ENCODE results near the gene FUOM. TPM values are rescaled to one million over a fixed set of nuclear protein-coding genes. Genes with fewer than 3 reads are reported as not detected.

FUOM gene
- total and polyA plus RNA-seq, 4 donors: 15.2 to 54.8 (median 24.9) TPM

- Histone ChIP-seq H3K4me1 (ENCODE audit: control insufficient read depth in 1 of 2, insufficient read depth in 2 of 2, low read length in 2 of 2) (no peaks in the 10 kb centered on the region), H3K27me3 (ENCODE audit: control insufficient read depth in 1 of 2, insufficient read depth in 2 of 2, low read length in 1 of 2) (no peaks in the 10 kb centered on the region), H3K27ac (ENCODE audit: low read depth in 1 of 2, low read length in 2 of 2) (no peak overlapping the region), H3K36me3 (ENCODE audit: control insufficient read depth in 1 of 2, insufficient read depth in 2 of 2, low read length in 1 of 2) (peaks cover 0 to 3% of the 10 kb centered on the region in 2 donors), H3K9me3 (ENCODE audit: control insufficient read depth, low read length) (no peaks in the 10 kb centered on the region), H3K4me3 (ENCODE audit: low read length in 2 of 2) (no peak overlapping the region)
- ATAC-seq (ENCODE audit: low FRiP score) (no peak), DNase-seq (peak in 1 of 2 donors; percentile 50)
- 89 to 90% methylated on average over 10 of the region's 10 CpGs for WGBS, 2 donors
- intact Hi-C loops (cut with DNase I): no loop called here
Observed at GRCh38 chr10:133400624-133401424, 43.0 kb upstream of the FUOM start.

GRCh38 chr10:133399123-133399601, 41.3 kb upstream of the FUOM start:
- ATAC-seq (ENCODE audit: low FRiP score): no peak
- Histone ChIP-seq H3K27ac (ENCODE audit: low read depth in 1 of 2, low read length in 2 of 2) (no peak overlapping the region), H3K27me3 (ENCODE audit: control insufficient read depth in 1 of 2, insufficient read depth in 2 of 2, low read length in 1 of 2) (no peaks in the 10 kb centered on the region), H3K9me3 (ENCODE audit: control insufficient read depth, low read length) (no peaks in the 10 kb centered on the region), H3K4me1 (ENCODE audit: control insufficient read depth in 1 of 2, insufficient read depth in 2 of 2, low read length in 2 of 2) (no peaks in the 10 kb centered on the region), H3K4me3 (ENCODE audit: low read length in 2 of 2) (no peak overlapping the region), H3K36me3 (ENCODE audit: control insufficient read depth in 1 of 2, insufficient read depth in 2 of 2, low read length in 1 of 2) (peaks cover 0 to 3% of the 10 kb centered on the region in 2 donors)
- intact Hi-C loops (cut with DNase I): no loop called here
- peak in 1 of 2 donors; percentile 63 for DNase-seq
- 95 to 97% methylated on average over 19 of the region's 19 CpGs for WGBS, 2 donors

GRCh38 chr10:133397938-133398337, 40.1 kb upstream of the FUOM start:
- H3K27me3 ChIP-seq (ENCODE audit: control insufficient read depth in 1 of 2, insufficient read depth in 2 of 2, low read length in 1 of 2): no peaks in the 10 kb centered on the region
- 95 to 97% methylated on average over 7 of the region's 7 CpGs for WGBS, 2 donors
- H3K27ac ChIP-seq (ENCODE audit: low read depth in 1 of 2, low read length in 2 of 2): no peak overlapping the region
- no peaks in the 10 kb centered on the region for H3K4me1 ChIP-seq (ENCODE audit: control insufficient read depth in 1 of 2, insufficient read depth in 2 of 2, low read length in 2 of 2)
- DNase-seq (peak in 1 of 2 donors; percentile 20), ATAC-seq (ENCODE audit: low FRiP score) (no peak)
- intact Hi-C loops (cut with DNase I): no loop called here
- no peaks in the 10 kb centered on the region for H3K9me3 ChIP-seq (ENCODE audit: control insufficient read depth, low read length)
- H3K4me3 ChIP-seq (ENCODE audit: low read length in 2 of 2): no peak overlapping the region
- peaks cover 0 to 1% of the 10 kb centered on the region in 2 donors for H3K36me3 ChIP-seq (ENCODE audit: control insufficient read depth in 1 of 2, insufficient read depth in 2 of 2, low read length in 1 of 2)

- intact Hi-C loops (cut with DNase I): no loop called here
- no peak for ATAC-seq (ENCODE audit: low FRiP score)
- Histone ChIP-seq H3K27ac (ENCODE audit: low read depth in 1 of 2, low read length in 2 of 2) (no peak overlapping the region), H3K4me1 (ENCODE audit: control insufficient read depth in 1 of 2, insufficient read depth in 2 of 2, low read length in 2 of 2) (no peaks in the 10 kb centered on the region), H3K36me3 (ENCODE audit: control insufficient read depth in 1 of 2, insufficient read depth in 2 of 2, low read length in 1 of 2) (no peaks in the 10 kb centered on the region), H3K9me3 (ENCODE audit: control insufficient read depth, low read length) (no peaks in the 10 kb centered on the region), H3K27me3 (ENCODE audit: control insufficient read depth in 1 of 2, insufficient read depth in 2 of 2, low read length in 1 of 2) (no peaks in the 10 kb centered on the region), H3K4me3 (ENCODE audit: low read length in 2 of 2) (no peak overlapping the region)
- DNase-seq: peak in 1 of 2 donors; percentile 68
- 91 to 92% methylated on average over 19 of the region's 19 CpGs for WGBS, 2 donors
Observed at GRCh38 chr10:133396035-133396624, 38.3 kb upstream of the FUOM start.

- Histone ChIP-seq H3K36me3 (ENCODE audit: control insufficient read depth in 1 of 2, insufficient read depth in 2 of 2, low read length in 1 of 2) (no peaks in the 10 kb centered on the region), H3K27ac (ENCODE audit: low read depth in 1 of 2, low read length in 2 of 2) (peak overlapping the region in 1 of 2 donors; percentile 6)
- intact Hi-C loops (cut with DNase I): no loop called here
Observed at GRCh38 chr10:133394801-133395221, 37.0 kb upstream of the FUOM start.

GRCh38 chr10:133394064-133394663, 36.3 kb upstream of the FUOM start, which contains the start of gene MTG1:
TSS of gene MTG1 (plus strand) at chr10:133394157. CDS start at chr10:133394221, 64 bp downstream.
- intact Hi-C loops (cut with DNase I): no loop called here
- Histone ChIP-seq H3K36me3 (ENCODE audit: control insufficient read depth in 1 of 2, insufficient read depth in 2 of 2, low read length in 1 of 2) (no peaks in the 10 kb centered on the region), H3K27me3 (ENCODE audit: control insufficient read depth in 1 of 2, insufficient read depth in 2 of 2, low read length in 1 of 2) (no peaks in the 10 kb centered on the region), H3K4me1 (ENCODE audit: control insufficient read depth in 1 of 2, insufficient read depth in 2 of 2, low read length in 2 of 2) (no peaks in the 10 kb centered on the region), H3K4me3 (ENCODE audit: low read length in 2 of 2) (peak within 1 kb of the TSS; percentile 79 to 86), H3K27ac (ENCODE audit: low read depth in 1 of 2, low read length in 2 of 2) (peak within 1 kb of the TSS in 1 of 2 donors; percentile 58), H3K9me3 (ENCODE audit: control insufficient read depth, low read length) (no peaks in the 10 kb centered on the region)
- DNase-seq (peak; percentile 96 to 99), ATAC-seq (ENCODE audit: low FRiP score) (peak; percentile 97)
- WGBS, 2 donors: 0 to 1% methylated on average over 69 of the region's 69 CpGs

More at GRCh38 chr10:133394801-133395221, 37.0 kb upstream of the FUOM start:
- Histone ChIP-seq H3K27me3 (ENCODE audit: control insufficient read depth in 1 of 2, insufficient read depth in 2 of 2, low read length in 1 of 2) (no peaks in the 10 kb centered on the region), H3K9me3 (ENCODE audit: control insufficient read depth, low read length) (no peaks in the 10 kb centered on the region), H3K4me1 (ENCODE audit: control insufficient read depth in 1 of 2, insufficient read depth in 2 of 2, low read length in 2 of 2) (no peaks in the 10 kb centered on the region), H3K4me3 (ENCODE audit: low read length in 2 of 2) (peak overlapping the region; percentile 79 to 86)
- ATAC-seq (ENCODE audit: low FRiP score): no peak
- DNase-seq: peak in 1 of 2 donors; percentile 54
- 31% methylated on average over 21 of the region's 21 CpGs for WGBS, 2 donors

GRCh38 chr10:133393401-133394063, 35.7 kb upstream of the FUOM start:
- Histone ChIP-seq H3K4me1 (ENCODE audit: control insufficient read depth in 1 of 2, insufficient read depth in 2 of 2, low read length in 2 of 2) (no peaks in the 10 kb centered on the region), H3K36me3 (ENCODE audit: control insufficient read depth in 1 of 2, insufficient read depth in 2 of 2, low read length in 1 of 2) (no peaks in the 10 kb centered on the region), H3K4me3 (ENCODE audit: low read length in 2 of 2) (no peak overlapping the region), H3K27ac (ENCODE audit: low read depth in 1 of 2, low read length in 2 of 2) (no peak overlapping the region), H3K9me3 (ENCODE audit: control insufficient read depth, low read length) (no peaks in the 10 kb centered on the region), H3K27me3 (ENCODE audit: control insufficient read depth in 1 of 2, insufficient read depth in 2 of 2, low read length in 1 of 2) (no peaks in the 10 kb centered on the region)
- intact Hi-C loops (cut with DNase I): no loop called here
- no peak for ATAC-seq (ENCODE audit: low FRiP score)
- peak in 1 of 2 donors; percentile 37 for DNase-seq
- 30 to 32% methylated on average over 27 of the region's 27 CpGs for WGBS, 2 donors

GRCh38 chr10:133391761-133392518, 34.1 kb upstream of the FUOM start:
- intact Hi-C loops (cut with DNase I): no loop called here
- ATAC-seq (ENCODE audit: low FRiP score) (no peak), DNase-seq (peak in 1 of 2 donors; percentile 62)
- Histone ChIP-seq H3K9me3 (ENCODE audit: control insufficient read depth, low read length) (no peaks in the 10 kb centered on the region), H3K4me3 (ENCODE audit: low read length in 2 of 2) (no peak overlapping the region), H3K27me3 (ENCODE audit: control insufficient read depth in 1 of 2, insufficient read depth in 2 of 2, low read length in 1 of 2) (no peaks in the 10 kb centered on the region), H3K36me3 (ENCODE audit: control insufficient read depth in 1 of 2, insufficient read depth in 2 of 2, low read length in 1 of 2) (no peaks in the 10 kb centered on the region), H3K4me1 (ENCODE audit: control insufficient read depth in 1 of 2, insufficient read depth in 2 of 2, low read length in 2 of 2) (no peaks in the 10 kb centered on the region), H3K27ac (ENCODE audit: low read depth in 1 of 2, low read length in 2 of 2) (no peak overlapping the region)
- 88 to 89% methylated on average over 11 to 12 of the region's 12 CpGs for WGBS, 2 donors
